HepG2 (cell line): Measurements from ENCODE around the gene SPATA13. TPM values are rescaled to one million over a fixed set of nuclear protein-coding genes. Genes with fewer than 3 reads are reported as not detected.

ENCODE experiments used
- FOXA3 ChIP-seq: IDR thresholded peaks from 2 replicates; pipeline ENCODE4 v1.6.1; 2016; ENCODE audit warnings: missing genetic modification reagents, missing compliant biosample characterization
- FOXK1 ChIP-seq: sonication (generic); formaldehyde crosslinking; IDR thresholded peaks from 2 replicates; pipeline ENCODE4 v1.4.0; 2020; ENCODE audit warnings: low read depth, missing genetic modification reagents, borderline replicate concordance
- GABPB1 ChIP-seq: IDR thresholded peaks from 2 replicates; pipeline ENCODE4 v1.6.1; 2016; ENCODE audit warnings: mild to moderate bottlenecking, missing genetic modification reagents, moderate library complexity, missing compliant biosample characterization
- HOXA3 ChIP-seq: sonication (generic); formaldehyde crosslinking; IDR thresholded peaks from 2 replicates; pipeline ENCODE4 v1.5.0; 2020; ENCODE audit warnings: missing genetic modification reagents
- KDM1A ChIP-seq: IDR thresholded peaks from 2 replicates; pipeline ENCODE4 v1.6.1; 2016; ENCODE audit warnings: missing compliant biosample characterization
- NCOA2 ChIP-seq: sonication (generic); formaldehyde crosslinking; IDR thresholded peaks from 2 replicates; pipeline ENCODE4 v1.8.0; 2022; ENCODE audit warnings: inconsistent platforms
- RXRB ChIP-seq: IDR thresholded peaks from 2 replicates; pipeline ENCODE4 v1.6.1; 2016; ENCODE audit warnings: borderline replicate concordance, missing genetic modification reagents, missing compliant biosample characterization
- SALL1 ChIP-seq: sonication (generic); formaldehyde crosslinking; IDR thresholded peaks from 2 replicates; pipeline ENCODE4 v1.8.0; 2022; ENCODE audit warnings: mild to moderate bottlenecking, missing genetic modification reagents
- SAP130 ChIP-seq: IDR thresholded peaks from 2 replicates; pipeline ENCODE4 v1.6.1; 2016; ENCODE audit warnings: low read depth
- ZNF451 ChIP-seq: sonication (generic); formaldehyde crosslinking; IDR thresholded peaks from 2 replicates; pipeline ENCODE4 v1.5.0; 2020; ENCODE audit warnings: mild to moderate bottlenecking, missing genetic modification reagents
- ZSCAN31 ChIP-seq: sonication (generic); formaldehyde crosslinking; IDR thresholded peaks from 2 replicates; pipeline ENCODE4 v1.5.0; 2020; ENCODE audit warnings: low read depth, mild to moderate bottlenecking, missing genetic modification reagents
- polyA plus RNA-seq, 8 experiments: library from polyadenylated mRNA; depleted of rRNA in 3 of 8; stranded (reverse) in 7 of 8; unstranded in 1 of 8; fragments of >200 nt; fragmentation: Illumina TruSeq in 4 of 8; extraction: Trizol in 4 of 8; gene quantifications; 2 replicates each; pipeline versions ENCODE4 v1.2.1 to v1.2.3, GENCODE V29; 2011 to 2016; ENCODE audit warnings: low read depth in 4 of 8, missing spikeins in 1 of 8, mixed read lengths in 1 of 8; ENCODE audit not compliant: insufficient read depth in 1 of 8
- total RNA-seq, 5 experiments: library from RNA; depleted of rRNA; stranded (reverse); fragments of >200 nt; fragmentation: Illumina TruSeq; extraction: Trizol; gene quantifications; 2 replicates each; pipeline ENCODE4 v1.2.3, GENCODE V29; 2016; ENCODE audit warnings: low read depth in 1 of 5
- TF ChIP-seq, protein P1 (sequence below): IDR thresholded peaks from 2 replicates; pipeline ENCODE4 v1.6.1; 2016
- TF ChIP-seq, protein P2 (sequence below): IDR thresholded peaks from 2 replicates; pipeline ENCODE4 v1.6.1; 2016; ENCODE audit warnings: low read depth
- TF ChIP-seq, protein P3 (sequence below): IDR thresholded peaks from 2 replicates; pipeline ENCODE4 v1.6.1; 2016; ENCODE audit warnings: low read depth, borderline replicate concordance
- TF ChIP-seq, protein P4 (sequence below): sonication (generic); formaldehyde crosslinking; IDR thresholded peaks from 2 replicates; pipeline ENCODE4 v1.4.0; 2020; ENCODE audit warnings: missing genetic modification reagents, borderline replicate concordance
- TF ChIP-seq, protein P5 (sequence below): sonication (generic); formaldehyde crosslinking; IDR thresholded peaks from 2 replicates; pipeline ENCODE4 v1.4.0; 2020; ENCODE audit warnings: missing genetic modification reagents
- TF ChIP-seq, protein P6 (sequence below): sonication (generic); formaldehyde crosslinking; IDR thresholded peaks from 2 replicates; pipeline ENCODE4 v1.4.0; 2020; ENCODE audit warnings: missing genetic modification reagents

The SPATA13 gene
- total and polyA plus RNA-seq, 2 of the 13 experiments (the other 11 are each of a cell fraction or from before 2014, with no cell fraction given): 11.3 to 14.2 TPM

DNA sequence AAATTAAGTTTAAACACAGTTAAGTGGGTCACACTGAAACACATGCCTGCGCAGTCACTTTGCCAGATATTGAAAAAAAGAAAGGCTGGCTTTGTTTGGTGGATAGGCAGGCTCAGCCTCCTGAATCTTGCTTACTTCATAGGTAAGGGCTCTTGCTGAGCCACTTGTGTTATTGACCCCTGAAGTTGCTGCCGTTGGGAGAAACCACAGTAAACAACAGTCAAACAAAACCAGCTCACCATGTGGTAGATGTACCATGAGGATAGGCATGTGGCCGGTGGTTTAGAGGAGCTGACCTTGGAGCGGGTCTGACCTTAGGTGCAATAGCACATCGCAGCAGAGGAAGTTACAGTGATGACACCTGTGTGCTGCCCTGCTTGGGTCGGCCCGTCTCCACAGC, 52.2 kb downstream of the SPATA13 start (continued):
- TF ChIP-seq, protein P1, sequence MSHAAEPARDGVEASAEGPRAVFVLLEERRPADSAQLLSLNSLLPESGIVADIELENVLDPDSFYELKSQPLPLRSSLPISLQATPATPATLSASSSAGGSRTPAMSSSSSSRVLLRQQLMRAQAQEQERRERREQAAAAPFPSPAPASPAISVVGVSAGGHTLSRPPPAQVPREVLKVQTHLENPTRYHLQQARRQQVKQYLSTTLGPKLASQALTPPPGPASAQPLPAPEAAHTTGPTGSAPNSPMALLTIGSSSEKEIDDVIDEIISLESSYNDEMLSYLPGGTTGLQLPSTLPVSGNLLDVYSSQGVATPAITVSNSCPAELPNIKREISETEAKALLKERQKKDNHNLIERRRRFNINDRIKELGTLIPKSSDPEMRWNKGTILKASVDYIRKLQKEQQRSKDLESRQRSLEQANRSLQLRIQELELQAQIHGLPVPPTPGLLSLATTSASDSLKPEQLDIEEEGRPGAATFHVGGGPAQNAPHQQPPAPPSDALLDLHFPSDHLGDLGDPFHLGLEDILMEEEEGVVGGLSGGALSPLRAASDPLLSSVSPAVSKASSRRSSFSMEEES (CRISPR knock-in tag): peak; percentile 29; the same call in 1 of the 2 replicates
- TF ChIP-seq FOXK1 (CRISPR knock-in tag): peak; percentile 72; the same call in 1 of the 2 replicates
- TF ChIP-seq ZNF451 (CRISPR knock-in tag): no peak
- 0 out of 2 replicates have a peak, but pooled peaks have one; percentile 10 for TF ChIP-seq GABPB1 (CRISPR knock-in tag)
- TF ChIP-seq, protein P2, sequence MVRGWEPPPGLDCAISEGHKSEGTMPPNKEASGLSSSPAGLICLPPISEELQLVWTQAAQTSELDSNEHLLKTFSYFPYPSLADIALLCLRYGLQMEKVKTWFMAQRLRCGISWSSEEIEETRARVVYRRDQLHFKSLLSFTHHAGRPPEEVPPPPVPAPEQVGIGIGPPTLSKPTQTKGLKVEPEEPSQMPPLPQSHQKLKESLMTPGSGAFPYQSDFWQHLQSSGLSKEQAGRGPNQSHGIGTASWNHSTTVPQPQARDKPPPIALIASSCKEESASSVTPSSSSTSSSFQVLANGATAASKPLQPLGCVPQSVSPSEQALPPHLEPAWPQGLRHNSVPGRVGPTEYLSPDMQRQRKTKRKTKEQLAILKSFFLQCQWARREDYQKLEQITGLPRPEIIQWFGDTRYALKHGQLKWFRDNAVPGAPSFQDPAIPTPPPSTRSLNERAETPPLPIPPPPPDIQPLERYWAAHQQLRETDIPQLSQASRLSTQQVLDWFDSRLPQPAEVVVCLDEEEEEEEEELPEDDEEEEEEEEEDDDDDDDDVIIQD (CRISPR knock-in tag): peak; percentile 57; the same call in 1 of the 2 replicates
- TF ChIP-seq, protein P3, sequence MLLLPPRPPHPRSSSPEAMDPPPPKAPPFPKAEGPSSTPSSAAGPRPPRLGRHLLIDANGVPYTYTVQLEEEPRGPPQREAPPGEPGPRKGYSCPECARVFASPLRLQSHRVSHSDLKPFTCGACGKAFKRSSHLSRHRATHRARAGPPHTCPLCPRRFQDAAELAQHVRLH (CRISPR knock-in tag): no peak
- peak; percentile 86 for TF ChIP-seq SAP130 (CRISPR knock-in tag)
- peak; percentile 58; the same call in 1 of the 2 replicates for TF ChIP-seq HOXA3 (CRISPR knock-in tag)
- peak; percentile 30; the same call in 1 of the 2 replicates for TF ChIP-seq KDM1A (CRISPR knock-in tag)
- TF ChIP-seq ZSCAN31: no peak
- TF ChIP-seq NCOA2 (CRISPR knock-in tag): peak; percentile 38; the same call in 1 of the 2 replicates
- TF ChIP-seq, protein P4, sequence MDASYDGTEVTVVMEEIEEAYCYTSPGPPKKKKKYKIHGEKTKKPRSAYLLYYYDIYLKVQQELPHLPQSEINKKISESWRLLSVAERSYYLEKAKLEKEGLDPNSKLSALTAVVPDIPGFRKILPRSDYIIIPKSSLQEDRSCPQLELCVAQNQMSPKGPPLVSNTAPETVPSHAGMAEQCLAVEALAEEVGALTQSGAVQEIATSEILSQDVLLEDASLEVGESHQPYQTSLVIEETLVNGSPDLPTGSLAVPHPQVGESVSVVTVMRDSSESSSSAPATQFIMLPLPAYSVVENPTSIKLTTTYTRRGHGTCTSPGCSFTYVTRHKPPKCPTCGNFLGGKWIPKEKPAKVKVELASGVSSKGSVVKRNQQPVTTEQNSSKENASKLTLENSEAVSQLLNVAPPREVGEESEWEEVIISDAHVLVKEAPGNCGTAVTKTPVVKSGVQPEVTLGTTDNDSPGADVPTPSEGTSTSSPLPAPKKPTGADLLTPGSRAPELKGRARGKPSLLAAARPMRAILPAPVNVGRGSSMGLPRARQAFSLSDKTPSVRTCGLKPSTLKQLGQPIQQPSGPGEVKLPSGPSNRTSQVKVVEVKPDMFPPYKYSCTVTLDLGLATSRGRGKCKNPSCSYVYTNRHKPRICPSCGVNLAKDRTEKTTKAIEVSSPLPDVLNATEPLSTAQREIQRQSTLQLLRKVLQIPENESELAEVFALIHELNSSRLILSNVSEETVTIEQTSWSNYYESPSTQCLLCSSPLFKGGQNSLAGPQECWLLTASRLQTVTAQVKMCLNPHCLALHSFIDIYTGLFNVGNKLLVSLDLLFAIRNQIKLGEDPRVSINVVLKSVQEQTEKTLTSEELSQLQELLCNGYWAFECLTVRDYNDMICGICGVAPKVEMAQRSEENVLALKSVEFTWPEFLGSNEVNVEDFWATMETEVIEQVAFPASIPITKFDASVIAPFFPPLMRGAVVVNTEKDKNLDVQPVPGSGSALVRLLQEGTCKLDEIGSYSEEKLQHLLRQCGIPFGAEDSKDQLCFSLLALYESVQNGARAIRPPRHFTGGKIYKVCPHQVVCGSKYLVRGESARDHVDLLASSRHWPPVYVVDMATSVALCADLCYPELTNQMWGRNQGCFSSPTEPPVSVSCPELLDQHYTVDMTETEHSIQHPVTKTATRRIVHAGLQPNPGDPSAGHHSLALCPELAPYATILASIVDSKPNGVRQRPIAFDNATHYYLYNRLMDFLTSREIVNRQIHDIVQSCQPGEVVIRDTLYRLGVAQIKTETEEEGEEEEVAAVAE (CRISPR knock-in tag): no peak
- TF ChIP-seq, protein P5, sequence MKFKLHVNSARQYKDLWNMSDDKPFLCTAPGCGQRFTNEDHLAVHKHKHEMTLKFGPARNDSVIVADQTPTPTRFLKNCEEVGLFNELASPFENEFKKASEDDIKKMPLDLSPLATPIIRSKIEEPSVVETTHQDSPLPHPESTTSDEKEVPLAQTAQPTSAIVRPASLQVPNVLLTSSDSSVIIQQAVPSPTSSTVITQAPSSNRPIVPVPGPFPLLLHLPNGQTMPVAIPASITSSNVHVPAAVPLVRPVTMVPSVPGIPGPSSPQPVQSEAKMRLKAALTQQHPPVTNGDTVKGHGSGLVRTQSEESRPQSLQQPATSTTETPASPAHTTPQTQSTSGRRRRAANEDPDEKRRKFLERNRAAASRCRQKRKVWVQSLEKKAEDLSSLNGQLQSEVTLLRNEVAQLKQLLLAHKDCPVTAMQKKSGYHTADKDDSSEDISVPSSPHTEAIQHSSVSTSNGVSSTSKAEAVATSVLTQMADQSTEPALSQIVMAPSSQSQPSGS (CRISPR knock-in tag): no peak
- peak; percentile 53; the same call in 1 of the 2 replicates for TF ChIP-seq RXRB
- TF ChIP-seq SALL1: peak; percentile 70
- TF ChIP-seq, protein P6, sequence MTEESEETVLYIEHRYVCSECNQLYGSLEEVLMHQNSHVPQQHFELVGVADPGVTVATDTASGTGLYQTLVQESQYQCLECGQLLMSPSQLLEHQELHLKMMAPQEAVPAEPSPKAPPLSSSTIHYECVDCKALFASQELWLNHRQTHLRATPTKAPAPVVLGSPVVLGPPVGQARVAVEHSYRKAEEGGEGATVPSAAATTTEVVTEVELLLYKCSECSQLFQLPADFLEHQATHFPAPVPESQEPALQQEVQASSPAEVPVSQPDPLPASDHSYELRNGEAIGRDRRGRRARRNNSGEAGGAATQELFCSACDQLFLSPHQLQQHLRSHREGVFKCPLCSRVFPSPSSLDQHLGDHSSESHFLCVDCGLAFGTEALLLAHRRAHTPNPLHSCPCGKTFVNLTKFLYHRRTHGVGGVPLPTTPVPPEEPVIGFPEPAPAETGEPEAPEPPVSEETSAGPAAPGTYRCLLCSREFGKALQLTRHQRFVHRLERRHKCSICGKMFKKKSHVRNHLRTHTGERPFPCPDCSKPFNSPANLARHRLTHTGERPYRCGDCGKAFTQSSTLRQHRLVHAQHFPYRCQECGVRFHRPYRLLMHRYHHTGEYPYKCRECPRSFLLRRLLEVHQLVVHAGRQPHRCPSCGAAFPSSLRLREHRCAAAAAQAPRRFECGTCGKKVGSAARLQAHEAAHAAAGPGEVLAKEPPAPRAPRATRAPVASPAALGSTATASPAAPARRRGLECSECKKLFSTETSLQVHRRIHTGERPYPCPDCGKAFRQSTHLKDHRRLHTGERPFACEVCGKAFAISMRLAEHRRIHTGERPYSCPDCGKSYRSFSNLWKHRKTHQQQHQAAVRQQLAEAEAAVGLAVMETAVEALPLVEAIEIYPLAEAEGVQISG (CRISPR knock-in tag): peak; percentile 27; the same call in 1 of the 2 replicates
- TF ChIP-seq FOXA3 (CRISPR knock-in tag): peak; percentile 72
